ENCODE results near the gene CRTAC1.

The CRTAC1 gene

GRCh38 chr10:97880109-97880508 lies 150.3 kb downstream of the CRTAC1 start:
- no peaks in the 10 kb centered on the region for H3K9me3 ChIP-seq (ENCODE audit: control insufficient read depth, low read length)
- no peaks in the 10 kb centered on the region for H3K27me3 ChIP-seq (ENCODE audit: control insufficient read depth, insufficient read depth, low read length, poor library complexity, severe bottlenecking)
- no peak overlapping the region for H3K27ac ChIP-seq (ENCODE audit: insufficient read depth, low read depth, low read length, poor library complexity, severe bottlenecking)
- no peaks in the 10 kb centered on the region for H3K4me1 ChIP-seq (ENCODE audit: control insufficient read depth, insufficient read depth, low read length)
- 95 to 97% methylated on average over 10 of the region's 10 CpGs for WGBS, 2 experiments
- no peak overlapping the region for H3K4me3 ChIP-seq (ENCODE audit: insufficient read depth, low read depth, low read length)
- no peaks in the 10 kb centered on the region for H3K36me3 ChIP-seq (ENCODE audit: control insufficient read depth, insufficient read depth, low read length)

- Histone ChIP-seq H3K27me3 (ENCODE audit: control insufficient read depth, insufficient read depth, low read length, poor library complexity, severe bottlenecking) (no peaks in the 10 kb centered on the region), H3K4me3 (ENCODE audit: insufficient read depth, low read depth, low read length) (no peak overlapping the region), H3K36me3 (ENCODE audit: control insufficient read depth, insufficient read depth, low read length) (no peaks in the 10 kb centered on the region), H3K27ac (ENCODE audit: insufficient read depth, low read depth, low read length, poor library complexity, severe bottlenecking) (no peak overlapping the region), H3K9me3 (ENCODE audit: control insufficient read depth, low read length) (no peaks in the 10 kb centered on the region), H3K4me1 (ENCODE audit: control insufficient read depth, insufficient read depth, low read length) (no peaks in the 10 kb centered on the region)
- WGBS, 2 experiments, result 92 to 93% methylated on average over 5 of the region's 5 CpGs
These were observed 151.2 kb downstream of the CRTAC1 start for GRCh38 chr10:97879241-97879640.

DNA sequence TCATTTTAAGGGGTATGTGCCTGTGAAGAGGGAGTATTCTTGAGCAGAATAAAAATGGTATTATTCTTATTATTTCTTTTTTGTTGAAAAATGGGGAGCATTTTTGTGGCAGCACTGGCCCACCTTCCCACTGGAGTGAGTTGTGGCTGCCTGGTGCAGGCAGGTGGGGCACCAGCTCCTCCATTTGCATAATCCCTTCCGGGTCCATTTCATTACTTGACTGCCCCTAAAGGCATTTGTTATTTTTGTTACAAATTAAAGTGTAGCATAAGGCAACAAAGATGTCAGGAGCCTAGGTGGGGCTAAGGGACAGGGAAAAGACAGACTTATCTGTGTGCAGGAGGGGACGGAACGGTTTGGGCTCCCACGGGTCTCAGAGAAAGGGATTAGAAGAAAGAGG lies 154.0 kb downstream of the CRTAC1 start:
- no peaks in the 10 kb centered on the region for H3K9me3 ChIP-seq (ENCODE audit: control insufficient read depth, low read length)
- whole genome bisulfite sequencing, 2 experiments, result 51 to 63% methylated on average over 3 to 4 of the region's 4 CpGs
- no peaks in the 10 kb centered on the region for H3K4me1 ChIP-seq (ENCODE audit: control insufficient read depth, insufficient read depth, low read length)
- H3K27ac ChIP-seq (ENCODE audit: insufficient read depth, low read depth, low read length, poor library complexity, severe bottlenecking), result no peak overlapping the region
- no peak overlapping the region for H3K4me3 ChIP-seq (ENCODE audit: insufficient read depth, low read depth, low read length)
- no peaks in the 10 kb centered on the region for H3K27me3 ChIP-seq (ENCODE audit: control insufficient read depth, insufficient read depth, low read length, poor library complexity, severe bottlenecking)
- H3K36me3 ChIP-seq (ENCODE audit: control insufficient read depth, insufficient read depth, low read length), result no peaks in the 10 kb centered on the region

DNA sequence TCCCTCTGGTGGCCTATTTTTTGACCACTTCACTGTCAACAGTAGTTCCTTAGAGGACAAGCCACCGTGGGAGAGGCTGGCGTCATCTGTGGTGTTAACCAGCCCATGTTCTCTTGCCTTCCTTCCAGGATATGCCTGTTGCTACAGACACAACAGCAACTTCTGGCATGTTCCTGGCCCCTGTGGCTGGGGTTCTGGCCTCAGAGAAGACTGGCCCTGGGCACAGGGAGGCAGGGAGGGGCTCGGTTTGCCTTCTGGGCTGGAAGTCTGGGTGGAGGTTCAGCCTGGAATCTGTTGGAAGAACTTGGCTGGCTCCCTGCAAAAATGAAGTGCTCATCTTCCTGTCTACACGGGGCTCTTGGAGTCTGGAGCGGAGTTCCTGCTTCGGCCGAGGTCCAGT lies 155.0 kb downstream of the CRTAC1 start:
- Histone ChIP-seq H3K9me3 (ENCODE audit: control insufficient read depth, low read length) (no peaks in the 10 kb centered on the region), H3K27ac (ENCODE audit: insufficient read depth, low read depth, low read length, poor library complexity, severe bottlenecking) (no peak overlapping the region), H3K4me3 (ENCODE audit: insufficient read depth, low read depth, low read length) (no peak overlapping the region), H3K4me1 (ENCODE audit: control insufficient read depth, insufficient read depth, low read length) (no peaks in the 10 kb centered on the region), H3K27me3 (ENCODE audit: control insufficient read depth, insufficient read depth, low read length, poor library complexity, severe bottlenecking) (no peaks in the 10 kb centered on the region), H3K36me3 (ENCODE audit: control insufficient read depth, insufficient read depth, low read length) (no peaks in the 10 kb centered on the region)
- WGBS, 2 experiments, result 90 to 93% methylated on average over 7 of the region's 7 CpGs

GRCh38 chr10:97874332-97874731 lies 156.1 kb downstream of the CRTAC1 start:
- Histone ChIP-seq H3K36me3 (ENCODE audit: control insufficient read depth, insufficient read depth, low read length) (no peaks in the 10 kb centered on the region), H3K4me1 (ENCODE audit: control insufficient read depth, insufficient read depth, low read length) (no peaks in the 10 kb centered on the region), H3K27me3 (ENCODE audit: control insufficient read depth, insufficient read depth, low read length, poor library complexity, severe bottlenecking) (no peaks in the 10 kb centered on the region), H3K27ac (ENCODE audit: insufficient read depth, low read depth, low read length, poor library complexity, severe bottlenecking) (no peak overlapping the region), H3K4me3 (ENCODE audit: insufficient read depth, low read depth, low read length) (no peak overlapping the region), H3K9me3 (ENCODE audit: control insufficient read depth, low read length) (no peaks in the 10 kb centered on the region)
- WGBS, 2 experiments, result 91 to 93% methylated on average over 6 of the region's 6 CpGs

- no peak overlapping the region for H3K4me3 ChIP-seq (ENCODE audit: insufficient read depth, low read depth, low read length)
- no peaks in the 10 kb centered on the region for H3K9me3 ChIP-seq (ENCODE audit: control insufficient read depth, low read length)
- WGBS, 2 experiments, result 89 to 90% methylated on average over 6 of the region's 6 CpGs
- no peak overlapping the region for H3K27ac ChIP-seq (ENCODE audit: insufficient read depth, low read depth, low read length, poor library complexity, severe bottlenecking)
- no peaks in the 10 kb centered on the region for H3K36me3 ChIP-seq (ENCODE audit: control insufficient read depth, insufficient read depth, low read length)
- no peaks in the 10 kb centered on the region for H3K4me1 ChIP-seq (ENCODE audit: control insufficient read depth, insufficient read depth, low read length)
- H3K27me3 ChIP-seq (ENCODE audit: control insufficient read depth, insufficient read depth, low read length, poor library complexity, severe bottlenecking), result no peaks in the 10 kb centered on the region
These were observed 156.9 kb downstream of the CRTAC1 start for GRCh38 chr10:97873569-97873968.

DNA sequence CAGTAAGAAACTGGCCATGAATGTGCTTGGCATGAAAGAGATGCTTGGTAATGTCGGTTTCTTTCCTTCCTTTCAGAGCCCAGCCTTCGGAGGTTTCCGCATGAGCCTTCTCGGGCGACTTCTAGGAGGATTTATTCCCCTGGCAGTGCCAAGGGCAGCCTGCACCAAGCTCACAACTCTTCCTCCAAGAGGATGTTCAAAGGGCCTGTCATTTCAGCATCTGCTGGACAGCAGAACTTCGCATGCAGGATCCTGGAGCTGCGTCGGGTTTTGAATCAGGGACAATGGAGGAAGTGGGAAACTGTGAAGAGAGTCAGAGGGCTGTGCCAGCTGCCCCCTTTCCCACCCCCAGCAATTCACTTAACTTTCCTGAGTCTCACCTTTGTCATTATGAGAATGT lies 159.4 kb downstream of the CRTAC1 start:
- no peaks in the 10 kb centered on the region for H3K27me3 ChIP-seq (ENCODE audit: control insufficient read depth, insufficient read depth, low read length, poor library complexity, severe bottlenecking)
- 81 to 82% methylated on average over 8 of the region's 8 CpGs for WGBS, 2 experiments
- H3K4me3 ChIP-seq (ENCODE audit: insufficient read depth, low read depth, low read length), result no peak overlapping the region
- no peaks in the 10 kb centered on the region for H3K9me3 ChIP-seq (ENCODE audit: control insufficient read depth, low read length)
- no peaks in the 10 kb centered on the region for H3K4me1 ChIP-seq (ENCODE audit: control insufficient read depth, insufficient read depth, low read length)
- H3K27ac ChIP-seq (ENCODE audit: insufficient read depth, low read depth, low read length, poor library complexity, severe bottlenecking), result no peak overlapping the region
- H3K36me3 ChIP-seq (ENCODE audit: control insufficient read depth, insufficient read depth, low read length), result no peaks in the 10 kb centered on the region

DNA sequence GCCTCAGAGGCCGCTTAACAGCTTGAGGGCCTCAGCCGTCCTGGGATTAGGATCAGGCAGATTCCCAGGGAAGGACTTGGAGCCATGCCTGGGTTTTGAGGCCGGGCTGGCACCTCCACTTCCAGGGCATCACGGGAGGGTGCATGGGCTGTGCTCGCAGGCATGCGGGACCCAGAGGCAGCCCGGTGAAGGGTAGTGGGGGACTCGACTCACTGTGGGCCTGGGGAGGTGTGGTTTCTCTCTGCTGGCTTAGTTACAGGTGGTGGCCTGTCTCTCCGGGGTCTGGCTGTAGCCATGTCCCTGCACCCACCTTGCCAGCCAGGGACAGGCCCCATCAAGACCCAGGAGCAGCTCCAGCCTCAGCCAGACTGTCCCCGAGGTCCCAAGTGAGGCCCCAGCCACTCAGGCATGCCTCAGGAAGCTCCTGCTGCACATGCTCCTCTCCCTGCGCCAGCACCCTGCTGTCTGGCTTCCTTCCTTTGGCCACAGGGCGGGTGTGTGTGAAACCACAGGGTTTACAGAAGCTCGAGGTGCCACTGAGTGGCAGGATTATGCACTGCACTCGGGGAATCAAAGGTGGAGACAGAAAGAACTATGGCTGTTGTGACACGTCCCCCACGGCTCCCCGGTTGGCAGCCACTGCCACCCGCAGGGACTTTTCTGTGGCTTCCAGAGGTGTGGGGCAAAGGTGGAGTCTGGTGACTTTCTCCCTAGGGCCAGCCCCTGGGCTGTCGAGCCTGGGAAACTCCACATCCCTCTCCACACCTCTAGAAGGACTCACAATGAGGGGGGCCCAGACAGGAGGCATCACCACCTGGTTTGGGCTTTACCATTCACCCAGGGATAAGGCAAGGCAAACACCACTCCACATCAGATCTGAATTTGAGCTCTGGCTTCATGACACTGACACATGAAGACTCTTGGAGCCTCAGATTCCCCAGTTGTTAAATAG lies 161.1 kb downstream of the CRTAC1 start:
- H3K27me3 ChIP-seq (ENCODE audit: control insufficient read depth, insufficient read depth, low read length, poor library complexity, severe bottlenecking), result no peaks in the 10 kb centered on the region
- H3K9me3 ChIP-seq (ENCODE audit: control insufficient read depth, low read length), result no peaks in the 10 kb centered on the region
- H3K36me3 ChIP-seq (ENCODE audit: control insufficient read depth, insufficient read depth, low read length), result no peaks in the 10 kb centered on the region
- H3K27ac ChIP-seq (ENCODE audit: insufficient read depth, low read depth, low read length, poor library complexity, severe bottlenecking), result no peak overlapping the region
- H3K4me3 ChIP-seq (ENCODE audit: insufficient read depth, low read depth, low read length), result no peak overlapping the region
- WGBS, 2 experiments, result 55 to 56% methylated on average over 19 of the region's 19 CpGs
- H3K4me1 ChIP-seq (ENCODE audit: control insufficient read depth, insufficient read depth, low read length), result no peaks in the 10 kb centered on the region

DNA sequence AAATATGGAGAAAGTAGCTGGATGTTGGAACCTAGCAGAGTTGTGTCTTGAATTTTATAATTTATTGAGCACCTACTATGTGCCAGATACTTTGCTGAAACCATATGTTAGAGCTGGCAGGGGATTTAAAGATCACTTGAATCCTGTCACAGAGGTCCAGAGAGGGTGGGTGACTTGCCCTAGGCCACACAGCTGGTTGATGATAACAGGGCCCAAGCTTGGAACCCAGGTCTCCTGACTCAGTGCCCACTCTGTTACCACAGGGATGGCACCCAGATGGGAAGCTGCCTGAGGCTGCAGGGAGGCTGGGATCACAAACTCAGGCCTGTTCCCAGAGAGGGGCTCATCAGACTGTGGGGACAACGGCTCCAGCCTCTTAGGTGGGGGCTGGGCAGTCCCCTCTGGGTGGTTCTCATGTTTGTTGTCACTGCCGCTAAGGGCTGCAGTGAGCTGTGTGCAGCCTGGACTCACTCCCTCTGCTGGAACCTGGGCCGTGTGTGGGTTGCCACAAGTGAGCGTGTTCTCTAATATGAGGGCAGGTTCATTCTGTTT lies 162.2 kb downstream of the CRTAC1 start:
- Histone ChIP-seq H3K27me3 (ENCODE audit: control insufficient read depth, insufficient read depth, low read length, poor library complexity, severe bottlenecking) (no peaks in the 10 kb centered on the region), H3K9me3 (ENCODE audit: control insufficient read depth, low read length) (no peaks in the 10 kb centered on the region), H3K36me3 (ENCODE audit: control insufficient read depth, insufficient read depth, low read length) (no peaks in the 10 kb centered on the region), H3K4me1 (ENCODE audit: control insufficient read depth, insufficient read depth, low read length) (no peaks in the 10 kb centered on the region), H3K4me3 (ENCODE audit: insufficient read depth, low read depth, low read length) (no peak overlapping the region), H3K27ac (ENCODE audit: insufficient read depth, low read depth, low read length, poor library complexity, severe bottlenecking) (no peak overlapping the region)
- 86 to 90% methylated on average over 4 of the region's 4 CpGs for WGBS, 2 experiments

DNA sequence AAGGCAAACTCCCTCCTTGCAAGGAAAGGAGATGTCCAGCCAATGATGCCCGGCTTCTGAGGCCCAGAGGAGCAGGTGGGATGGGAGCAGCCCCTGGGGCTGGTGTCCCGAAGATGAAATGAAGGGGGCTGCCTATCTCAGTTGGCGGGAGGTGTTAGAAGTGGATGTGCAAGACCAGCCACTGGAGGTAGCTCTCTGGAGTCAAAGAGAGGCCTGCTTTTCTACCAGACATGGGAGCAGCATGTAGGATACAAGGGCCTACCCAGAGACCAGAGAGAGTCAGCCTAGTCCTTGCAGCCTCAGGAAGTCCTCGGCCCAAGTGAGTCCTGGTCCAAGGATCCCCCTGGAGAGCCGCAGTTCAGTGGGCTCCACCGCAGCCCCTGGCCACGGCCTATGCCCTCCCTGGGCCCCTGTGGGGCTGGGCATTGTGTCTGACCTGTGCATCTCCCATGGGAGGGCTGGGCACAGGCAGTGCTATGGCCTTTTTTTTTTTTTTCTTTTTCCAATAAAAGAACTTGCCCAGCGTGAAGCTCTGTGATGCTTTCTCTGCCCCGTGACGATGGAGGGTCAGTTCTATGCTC lies 163.1 kb downstream of the CRTAC1 start:
- H3K36me3 ChIP-seq (ENCODE audit: control insufficient read depth, insufficient read depth, low read length), result no peaks in the 10 kb centered on the region
- H3K9me3 ChIP-seq (ENCODE audit: control insufficient read depth, low read length), result no peaks in the 10 kb centered on the region
- 90 to 92% methylated on average over 10 of the region's 10 CpGs for WGBS, 2 experiments
- H3K4me3 ChIP-seq (ENCODE audit: insufficient read depth, low read depth, low read length), result no peak overlapping the region
- H3K4me1 ChIP-seq (ENCODE audit: control insufficient read depth, insufficient read depth, low read length), result no peaks in the 10 kb centered on the region
- H3K27ac ChIP-seq (ENCODE audit: insufficient read depth, low read depth, low read length, poor library complexity, severe bottlenecking), result no peak overlapping the region
- H3K27me3 ChIP-seq (ENCODE audit: control insufficient read depth, insufficient read depth, low read length, poor library complexity, severe bottlenecking), result no peaks in the 10 kb centered on the region

Data from ectodermal cell (in vitro differentiated cells).